ENCODE results near the gene SLIT1. TPM values are rescaled to one million over a fixed set of nuclear protein-coding genes. Genes with fewer than 3 reads are reported as not detected.

The SLIT1 gene
- total RNA-seq, 2 experiments from 2014 or later: 0.13 to 1.0 TPM

DNA sequence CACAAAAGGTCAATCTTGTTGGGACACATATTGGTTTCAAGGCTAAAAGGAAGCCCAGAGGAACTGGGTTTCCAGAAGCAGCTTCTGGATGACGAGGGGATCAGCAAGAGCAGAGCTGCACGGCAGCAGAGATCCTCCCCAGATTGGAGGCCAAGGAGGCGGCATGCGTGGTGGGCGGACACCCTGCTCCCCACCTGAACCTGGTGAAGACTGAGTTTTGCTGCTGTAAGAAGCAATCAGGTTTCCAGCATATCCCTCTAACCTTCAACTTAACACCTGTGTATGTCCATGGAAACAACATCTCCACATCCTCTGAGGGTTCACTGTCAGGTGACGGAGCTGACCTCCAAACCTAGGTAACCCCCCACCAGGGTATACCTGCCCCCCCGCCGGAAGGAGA lies 35.1 kb downstream of the SLIT1 start:
- H3K27ac ChIP-seq (ENCODE audit: low read depth, low read length, poor library complexity, severe bottlenecking): no peak overlapping the region
- H4K20me1 ChIP-seq (ENCODE audit: insufficient read depth, low read length): no peaks in the 10 kb centered on the region
- DNase-seq (ENCODE audit: low spot score): no peak
- no peaks in the 10 kb centered on the region for H3K4me1 ChIP-seq (ENCODE audit: insufficient read depth, low read length, poor library complexity, severe bottlenecking)
- H3K4me3 ChIP-seq (ENCODE audit: low read depth, low read length, poor library complexity, severe bottlenecking): no peak overlapping the region
- H3K36me3 ChIP-seq (ENCODE audit: insufficient read depth, low read length): no peaks in the 10 kb centered on the region
- no peak overlapping the region for H2AFZ ChIP-seq (ENCODE audit: low read length)
- ChIA-PET CTCF (ENCODE audit: unreplicated experiment) (no interaction called here), POLR2A (no interaction called here)
- H3K4me2 ChIP-seq (ENCODE audit: low read length): no peak overlapping the region
- intact Hi-C loops (cut with micrococcal nuclease; ENCODE audit: unreplicated experiment): no loop called here
- no TSS peak for BruUV-seq (replicated peaks)
- no peaks in the 10 kb centered on the region for H3K9me3 ChIP-seq (ENCODE audit: low read length)
- H3K9me2 ChIP-seq (ENCODE audit: insufficient read depth, low read length): no peaks in the 10 kb centered on the region
- TF ChIP-seq, protein P1, sequence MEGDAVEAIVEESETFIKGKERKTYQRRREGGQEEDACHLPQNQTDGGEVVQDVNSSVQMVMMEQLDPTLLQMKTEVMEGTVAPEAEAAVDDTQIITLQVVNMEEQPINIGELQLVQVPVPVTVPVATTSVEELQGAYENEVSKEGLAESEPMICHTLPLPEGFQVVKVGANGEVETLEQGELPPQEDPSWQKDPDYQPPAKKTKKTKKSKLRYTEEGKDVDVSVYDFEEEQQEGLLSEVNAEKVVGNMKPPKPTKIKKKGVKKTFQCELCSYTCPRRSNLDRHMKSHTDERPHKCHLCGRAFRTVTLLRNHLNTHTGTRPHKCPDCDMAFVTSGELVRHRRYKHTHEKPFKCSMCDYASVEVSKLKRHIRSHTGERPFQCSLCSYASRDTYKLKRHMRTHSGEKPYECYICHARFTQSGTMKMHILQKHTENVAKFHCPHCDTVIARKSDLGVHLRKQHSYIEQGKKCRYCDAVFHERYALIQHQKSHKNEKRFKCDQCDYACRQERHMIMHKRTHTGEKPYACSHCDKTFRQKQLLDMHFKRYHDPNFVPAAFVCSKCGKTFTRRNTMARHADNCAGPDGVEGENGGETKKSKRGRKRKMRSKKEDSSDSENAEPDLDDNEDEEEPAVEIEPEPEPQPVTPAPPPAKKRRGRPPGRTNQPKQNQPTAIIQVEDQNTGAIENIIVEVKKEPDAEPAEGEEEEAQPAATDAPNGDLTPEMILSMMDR (conservative IDR thresholded peaks at IDR 0.05; ENCODE audit: low read length): no peak
- no peak for TF ChIP-seq EZH2phosphoT487 (IDR thresholded peaks at IDR 0.05; ENCODE audit: borderline replicate concordance, low read depth, low read length)
- no peaks in the 10 kb centered on the region for H3K79me2 ChIP-seq (ENCODE audit: insufficient read depth, low read depth, low read length)

DNA sequence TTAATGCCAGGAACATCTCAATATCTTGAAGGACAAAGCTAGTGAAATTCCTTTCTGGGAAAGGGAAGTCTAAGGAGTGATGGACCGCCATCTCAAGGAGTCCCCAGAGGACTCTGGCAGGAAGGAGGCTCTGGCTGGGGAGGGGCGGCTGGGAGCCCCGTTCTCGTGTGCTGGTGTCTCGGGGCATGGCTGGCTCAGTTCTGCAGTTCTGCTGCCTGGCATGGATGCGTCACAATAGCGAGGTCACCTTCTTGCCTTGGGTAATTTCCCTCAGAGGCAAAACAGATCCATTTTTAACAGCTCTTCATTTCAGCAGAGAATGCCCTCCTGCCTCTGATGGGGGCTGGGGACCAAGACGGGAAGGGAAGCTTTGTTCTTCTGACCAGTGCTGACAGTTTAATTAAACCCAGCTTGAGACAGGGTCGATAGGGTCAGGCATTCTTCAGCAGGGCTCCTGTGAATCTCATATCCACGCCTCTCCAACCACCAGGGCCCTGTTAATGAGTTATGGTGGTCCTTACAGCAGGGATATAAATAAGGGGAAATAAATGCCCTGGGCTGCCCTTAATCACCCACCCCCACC lies 35.7 kb downstream of the SLIT1 start:
- no peak overlapping the region for H3K4me3 ChIP-seq (ENCODE audit: low read depth, low read length, poor library complexity, severe bottlenecking)
- no peak for TF ChIP-seq EZH2phosphoT487 (IDR thresholded peaks at IDR 0.05; ENCODE audit: borderline replicate concordance, low read depth, low read length)
- TF ChIP-seq, protein P1 (conservative IDR thresholded peaks at IDR 0.05; ENCODE audit: low read length): no peak
- BruUV-seq (replicated peaks): no TSS peak
- no peak overlapping the region for H2AFZ ChIP-seq (ENCODE audit: low read length)
- H3K4me2 ChIP-seq (ENCODE audit: low read length): no peak overlapping the region
- H3K9me3 ChIP-seq (ENCODE audit: low read length): no peaks in the 10 kb centered on the region
- intact Hi-C loops (cut with micrococcal nuclease; ENCODE audit: unreplicated experiment): no loop called here
- DNase-seq (ENCODE audit: low spot score): no peak
- H3K4me1 ChIP-seq (ENCODE audit: insufficient read depth, low read length, poor library complexity, severe bottlenecking): no peaks in the 10 kb centered on the region
- no peak overlapping the region for H3K27ac ChIP-seq (ENCODE audit: low read depth, low read length, poor library complexity, severe bottlenecking)
- H3K79me2 ChIP-seq (ENCODE audit: insufficient read depth, low read depth, low read length): no peaks in the 10 kb centered on the region
- H3K9me2 ChIP-seq (ENCODE audit: insufficient read depth, low read length): no peaks in the 10 kb centered on the region
- POLR2A ChIA-PET: no interaction called here
- H3K36me3 ChIP-seq (ENCODE audit: insufficient read depth, low read length): no peaks in the 10 kb centered on the region
- no peaks in the 10 kb centered on the region for H4K20me1 ChIP-seq (ENCODE audit: insufficient read depth, low read length)
- CTCF ChIA-PET (ENCODE audit: unreplicated experiment): no interaction called here

DNA sequence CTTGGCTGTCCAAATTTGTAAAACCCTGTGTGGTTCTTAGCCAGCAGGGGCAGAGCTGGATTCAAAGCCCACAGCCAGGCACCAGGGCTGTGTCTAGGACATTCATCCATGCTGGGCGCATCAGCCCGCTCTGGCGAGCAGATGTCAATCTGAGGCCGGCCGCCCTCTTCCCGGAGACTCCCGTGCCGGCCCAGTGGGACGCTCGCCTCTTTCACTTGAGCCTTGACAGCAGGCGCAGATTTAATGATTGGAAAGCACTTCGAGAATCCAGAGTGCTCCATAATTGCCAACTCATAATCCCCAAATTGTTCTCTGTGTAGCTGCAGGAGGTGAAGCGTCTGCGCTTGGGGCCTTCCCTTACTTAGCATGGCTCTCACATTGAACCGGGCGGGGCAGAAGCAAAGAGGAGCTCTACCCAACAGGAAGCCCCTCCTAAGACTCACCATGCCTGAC lies 36.7 kb downstream of the SLIT1 start:
- ChIA-PET POLR2A (no interaction called here), CTCF (ENCODE audit: unreplicated experiment) (no interaction called here)
- no peaks in the 10 kb centered on the region for H3K4me1 ChIP-seq (ENCODE audit: insufficient read depth, low read length, poor library complexity, severe bottlenecking)
- intact Hi-C loops (cut with micrococcal nuclease; ENCODE audit: unreplicated experiment): no loop called here
- H3K27ac ChIP-seq (ENCODE audit: low read depth, low read length, poor library complexity, severe bottlenecking): no peak overlapping the region
- DNase-seq (ENCODE audit: low spot score): no peak
- TF ChIP-seq, protein P1 (conservative IDR thresholded peaks at IDR 0.05; ENCODE audit: low read length): no peak
- no peak for TF ChIP-seq EZH2phosphoT487 (IDR thresholded peaks at IDR 0.05; ENCODE audit: borderline replicate concordance, low read depth, low read length)
- no peaks in the 10 kb centered on the region for H3K9me3 ChIP-seq (ENCODE audit: low read length)
- no peak overlapping the region for H3K4me3 ChIP-seq (ENCODE audit: low read depth, low read length, poor library complexity, severe bottlenecking)
- no peak overlapping the region for H2AFZ ChIP-seq (ENCODE audit: low read length)
- no peaks in the 10 kb centered on the region for H3K36me3 ChIP-seq (ENCODE audit: insufficient read depth, low read length)
- no peak overlapping the region for H3K4me2 ChIP-seq (ENCODE audit: low read length)
- no peaks in the 10 kb centered on the region for H4K20me1 ChIP-seq (ENCODE audit: insufficient read depth, low read length)
- H3K79me2 ChIP-seq (ENCODE audit: insufficient read depth, low read depth, low read length): no peaks in the 10 kb centered on the region
- BruUV-seq (replicated peaks): no TSS peak
- H3K9me2 ChIP-seq (ENCODE audit: insufficient read depth, low read length): no peaks in the 10 kb centered on the region
